ENCODE data around the gene CCDC188. TPM values are rescaled to one million over a fixed set of nuclear protein-coding genes. Genes with fewer than 3 reads are reported as not detected.

The CCDC188 gene
- total and polyA plus RNA-seq, 10 of the 15 experiments (the other 5 are each of a cell fraction or from before 2014, with no cell fraction given): not detected

DNA sequence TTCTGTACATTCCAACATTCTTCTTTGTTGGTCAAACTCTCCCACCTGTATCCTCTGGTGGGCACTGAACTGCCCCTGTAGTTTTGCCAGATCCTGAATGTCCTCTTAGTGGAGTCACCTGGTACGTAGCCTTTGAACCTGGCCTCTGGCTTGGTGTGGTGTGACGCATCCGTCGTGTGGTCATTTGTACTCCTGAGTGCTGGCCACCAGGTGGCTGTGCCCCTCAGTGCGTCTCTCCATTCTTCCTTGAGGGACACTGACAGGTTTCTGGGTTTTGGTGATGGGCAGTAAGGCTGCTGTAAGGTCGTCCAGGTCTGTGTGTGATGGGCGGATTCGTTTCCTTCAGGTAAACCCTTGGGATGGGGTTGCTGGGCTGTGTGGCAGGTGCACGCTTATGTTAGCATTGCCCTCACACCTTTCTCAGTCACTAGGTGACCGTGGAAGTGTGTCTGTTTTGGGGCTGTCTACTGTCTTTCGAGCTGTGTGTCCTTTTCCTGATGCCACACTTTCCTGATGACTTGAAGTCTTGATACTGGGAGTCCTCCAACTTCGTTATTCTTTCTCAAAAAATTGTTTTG, 48.6 kb downstream of the CCDC188 start:
- BruUV-seq (replicated peaks): no TSS peak
- ChIA-PET SMC1A (ENCODE audit: uncharacterized antibody, unreplicated experiment) (no interaction called here), CTCF (no interaction called here), POLR2A (interaction anchor here (0.7 kb wide), 1 partner anchor 80 kb away, joined by 3 read pairs; no protein-coding TSS in a partner anchor), RAD21 (ENCODE audit: unreplicated experiment) (no interaction called here)
- H3K9me3 ChIP-seq (replicated peaks; ENCODE audit: control insufficient read depth, insufficient read depth, low read length): no peaks in the 10 kb centered on the region; the same call in 2 of the 3 replicates
- no peak overlapping the region for H2AFZ ChIP-seq (ENCODE audit: control insufficient read depth, low read depth, low read length)
- no peak for DNase-seq (ENCODE audit: low read depth, low spot score)
- H3K4me2 ChIP-seq (ENCODE audit: control insufficient read depth, insufficient read depth): no peak overlapping the region
- no peak for ATAC-seq
- peaks cover 14 to 34% of the 10 kb centered on the region in 2 experiments for H3K36me3 ChIP-seq (ENCODE audit: control insufficient read depth in 2 of 2, insufficient read depth in 2 of 2, low read length in 1 of 2)
- FAIRE-seq: no peak
- in situ Hi-C loops (cut with MboI): no loop called here
- no peak overlapping the region for H3K9ac ChIP-seq (ENCODE audit: control insufficient read depth, insufficient read depth, low read length)
- H3K79me2 ChIP-seq (ENCODE audit: control insufficient read depth, insufficient read depth, low read length): no peaks in the 10 kb centered on the region
- no peak overlapping the region for H3K27ac ChIP-seq (ENCODE audit: control insufficient read depth, insufficient read depth)
- 92% methylated on average over 12 of the region's 12 CpGs for WGBS (ENCODE audit: insufficient coverage, insufficient replicate concordance, low lambda C conversion rate, missing lambda C conversion rate)
- intact Hi-C loops (cut with micrococcal nuclease; ENCODE audit: unreplicated experiment): no loop called here
- no peaks in the 10 kb centered on the region for H4K20me1 ChIP-seq (ENCODE audit: control insufficient read depth, insufficient read depth)
- H3K4me1 ChIP-seq (ENCODE audit: control insufficient read depth, insufficient read depth, low read length): no peaks in the 10 kb centered on the region
- TF ChIP-seq JUNB (IDR thresholded peaks at IDR 0.05) (no peak), SMARCA5 (IDR thresholded peaks at IDR 0.05) (no peak), REST (IDR thresholded peaks at IDR 0.05; ENCODE audit: low read depth, low read length) (no peak), YY1 (IDR thresholded peaks at IDR 0.05; ENCODE audit: low read depth, low read length) (no peak), RFX5 (IDR thresholded peaks at IDR 0.05; ENCODE audit: low read depth, low read length) (no peak), STAT1 (conservative IDR thresholded peaks at IDR 0.05) (no peak)
- no peaks in the 10 kb centered on the region for H3K27me3 ChIP-seq (replicated peaks in 1 of 2; ENCODE audit: control insufficient read depth in 2 of 2, insufficient read depth in 2 of 2, low read length in 1 of 2)
- H3K4me3 ChIP-seq: no peak overlapping the region

Measured in GM12878 (cell line).